ENCODE measurements around the gene NFKBIL1.

GRCh38 chr6:31582230-31582643 lies 34.8 kb downstream of the NFKBIL1 start, which contains the start of gene LTB:
- TF ChIP-seq CTCF (conservative IDR thresholded peaks at IDR 0.05; ENCODE audit: low read depth in 2 of 2) (no peak), EZH2 (IDR thresholded peaks at IDR 0.05; ENCODE audit: low read depth, unreplicated experiment) (no peak), POLR2AphosphoS5 (IDR thresholded peaks at IDR 0.05; ENCODE audit: low read depth) (no peak), REST (IDR thresholded peaks at IDR 0.05; ENCODE audit: unreplicated experiment) (no peak)
